ENCODE results near the gene ZNF772.

DNA sequence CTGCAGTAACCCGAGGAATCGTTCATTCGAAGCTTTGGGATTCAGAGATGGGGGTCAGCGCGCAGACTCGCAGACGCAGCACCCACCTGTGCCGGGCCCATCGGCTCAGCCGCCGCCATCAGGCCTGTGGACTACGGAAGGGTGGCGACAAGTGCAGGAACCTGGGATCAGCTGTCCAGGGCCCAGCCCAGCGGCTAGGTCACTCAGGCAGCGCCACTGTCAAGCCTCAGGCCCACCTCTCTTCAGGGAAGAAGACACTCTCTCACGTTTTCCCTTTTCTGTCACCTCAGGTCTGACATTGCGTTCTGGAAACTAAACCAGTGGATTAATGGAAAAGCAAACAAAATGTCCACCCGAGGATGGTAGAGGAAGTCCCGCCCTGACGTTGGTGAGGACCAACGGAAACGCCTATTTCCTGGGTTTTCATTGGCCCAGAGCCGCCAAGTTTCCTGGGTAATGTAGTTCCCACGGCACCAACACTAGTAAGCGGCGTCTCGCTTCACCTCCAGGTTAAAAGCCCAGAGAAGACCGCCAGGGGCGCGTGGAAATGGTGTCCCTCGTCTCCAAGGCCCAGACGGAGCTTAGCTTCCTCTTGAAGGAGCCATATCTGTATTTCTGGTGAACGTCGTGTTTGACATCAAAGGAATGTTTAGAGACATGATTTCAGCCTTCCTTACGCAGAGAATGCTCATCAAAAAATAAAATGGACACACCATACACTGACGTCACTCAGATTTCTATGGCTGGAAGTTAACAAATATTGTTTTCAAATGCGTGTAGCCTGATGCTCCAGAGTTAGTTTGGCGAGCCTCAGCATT is at the start of gene ZNF772:
- TF ChIP-seq GATA3 (IDR thresholded peaks at IDR 0.05; ENCODE audit: low read depth, low read length) (no peak), GATA2 (IDR thresholded peaks at IDR 0.05; ENCODE audit: low read depth, low read length) (no peak)
